Endothelial cell of hepatic sinusoid (primary cell): ENCODE results near the gene LEUTX.

Experiments used
- in situ Hi-C: cut with HindIII; loops from 2 replicates; pipeline ENCODE4 v1.10.0; 2017; ENCODE audit warnings: low sequenced_read_pairs

Gene LEUTX

GRCh38 chr19:39819786-39820185 lies 41.1 kb downstream of the LEUTX start:
- in situ Hi-C loops = no loop called here

GRCh38 chr19:39820696-39821095 lies 42.0 kb downstream of the LEUTX start:
- in situ Hi-C loops = no loop called here

GRCh38 chr19:39823686-39824085 lies 45.0 kb downstream of the LEUTX start:
- in situ Hi-C loops = no loop called here

GRCh38 chr19:39824143-39825092 lies 45.8 kb downstream of the LEUTX start:
- in situ Hi-C loops = no loop called here

GRCh38 chr19:39825093-39825463 lies 46.4 kb downstream of the LEUTX start:
- in situ Hi-C loops = no loop called here

GRCh38 chr19:39825531-39826076 lies 47.0 kb downstream of the LEUTX start:
- in situ Hi-C loops = no loop called here

GRCh38 chr19:39826311-39826945 lies 47.8 kb downstream of the LEUTX start:
- in situ Hi-C loops = no loop called here

- in situ Hi-C loops = no loop called here
These were observed 48.6 kb downstream of the LEUTX start for GRCh38 chr19:39827216-39827615.

GRCh38 chr19:39828015-39828653 lies 49.5 kb downstream of the LEUTX start:
- in situ Hi-C loops = no loop called here

- in situ Hi-C loops = no loop called here
These were observed 50.0 kb downstream of the LEUTX start for GRCh38 chr19:39828654-39829032.

GRCh38 chr19:39829702-39830275 lies 51.1 kb downstream of the LEUTX start:
- in situ Hi-C loops = no loop called here

GRCh38 chr19:39830406-39830805 lies 51.8 kb downstream of the LEUTX start:
- in situ Hi-C loops = no loop called here

- in situ Hi-C loops = no loop called here
These were observed 52.2 kb downstream of the LEUTX start for GRCh38 chr19:39830847-39831246.

- in situ Hi-C loops = no loop called here
These were observed 53.0 kb downstream of the LEUTX start for GRCh38 chr19:39831679-39832078.

GRCh38 chr19:39832341-39833083 lies 53.9 kb downstream of the LEUTX start:
- in situ Hi-C loops = no loop called here

- in situ Hi-C loops = no loop called here
These were observed 54.5 kb downstream of the LEUTX start for GRCh38 chr19:39833160-39833463.

- in situ Hi-C loops = no loop called here
These were observed 55.0 kb downstream of the LEUTX start, which contains the start of gene DYRK1B for GRCh38 chr19:39833464-39834286. DYRK1B (minus strand) TSS chr19:39834162; CDS start chr19:39831867, 2,295 bp downstream.

- in situ Hi-C loops = no loop called here
These were observed 55.7 kb downstream of the LEUTX start for GRCh38 chr19:39834287-39834841.
